ENCODE data around the gene LRRC3C.
A peak's percentile ranks its signal among the peaks of the same experiment; 100 is the strongest.

LRRC3C gene

DNA sequence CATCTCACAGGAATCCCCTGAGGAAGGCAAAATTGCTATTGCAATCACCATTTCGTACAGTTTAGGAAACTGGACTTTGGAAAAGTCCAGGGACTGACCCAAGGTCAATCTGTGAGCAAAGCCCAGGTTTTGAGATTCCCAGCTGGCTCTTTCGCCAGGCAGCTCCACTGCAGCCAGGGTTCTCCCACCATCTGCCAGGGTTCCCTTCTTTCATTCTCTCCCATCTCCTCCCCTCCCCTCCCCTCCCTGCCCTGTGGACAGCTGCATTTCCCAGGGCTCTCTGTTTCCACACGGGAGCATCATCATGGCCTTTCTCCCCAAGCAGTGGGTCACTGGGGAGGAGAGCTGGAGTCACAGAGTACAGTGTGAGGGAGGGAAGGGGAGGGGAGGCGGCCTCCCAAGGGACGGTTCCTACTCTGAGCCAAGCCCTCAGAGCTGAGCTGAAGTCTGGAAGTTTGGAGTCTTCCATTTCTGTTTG lies 23.4 kb downstream of the LRRC3C start:
- DNase-seq: no peak

- DNase-seq: no peak
Measured at GRCh38 chr17:39951924-39952679, 24.6 kb downstream of the LRRC3C start.

GRCh38 chr17:39952680-39953470 lies 25.3 kb downstream of the LRRC3C start:
- DNase-seq: peak; percentile 90

DNA sequence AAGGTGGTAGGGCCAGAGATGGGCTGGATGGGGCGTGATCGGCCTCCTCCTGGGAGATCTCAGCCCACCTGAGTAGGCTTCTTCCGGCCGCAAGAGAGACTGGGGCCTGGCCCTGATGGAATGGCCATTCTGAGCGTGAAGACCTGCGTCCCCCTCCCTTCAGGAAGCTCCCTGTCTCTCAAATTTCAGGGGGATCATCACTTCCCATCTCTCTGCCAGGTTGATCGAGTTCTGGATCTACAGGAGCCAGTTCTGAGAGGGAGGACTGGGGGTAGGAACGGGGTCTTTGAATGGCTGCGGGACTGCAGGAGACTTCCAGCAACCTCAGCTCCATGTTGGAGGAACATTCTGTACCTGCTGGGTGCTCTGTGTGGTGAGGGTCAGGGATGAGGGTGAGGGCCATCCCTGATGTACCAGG lies 25.9 kb downstream of the LRRC3C start:
- DNase-seq: no peak

GRCh38 chr17:39954876-39955275 lies 27.3 kb downstream of the LRRC3C start:
- no peak for DNase-seq

DNA sequence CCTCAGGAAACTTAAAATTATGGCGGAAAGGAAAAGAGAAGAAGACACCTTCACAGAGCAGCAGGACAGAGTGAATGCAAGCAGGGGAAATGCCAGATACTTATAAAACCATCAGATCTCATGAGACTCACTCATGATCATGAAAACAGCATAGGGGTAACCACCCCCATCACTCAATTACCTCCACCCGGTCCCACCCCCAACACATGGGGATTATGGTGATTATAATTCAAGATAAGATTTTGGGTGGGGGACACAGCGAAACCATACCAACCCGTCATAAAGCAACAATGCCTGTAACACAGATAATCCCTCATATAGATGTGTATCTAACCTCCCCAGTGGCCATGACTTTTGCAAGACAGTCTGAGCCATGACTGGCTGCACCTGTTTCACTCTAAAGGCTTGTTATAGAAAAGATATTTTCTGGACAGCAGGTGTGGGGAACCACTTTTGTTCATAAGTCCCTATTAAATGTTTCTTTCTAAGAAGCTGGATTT lies 28.2 kb downstream of the LRRC3C start:
- DNase-seq: no peak

DNA sequence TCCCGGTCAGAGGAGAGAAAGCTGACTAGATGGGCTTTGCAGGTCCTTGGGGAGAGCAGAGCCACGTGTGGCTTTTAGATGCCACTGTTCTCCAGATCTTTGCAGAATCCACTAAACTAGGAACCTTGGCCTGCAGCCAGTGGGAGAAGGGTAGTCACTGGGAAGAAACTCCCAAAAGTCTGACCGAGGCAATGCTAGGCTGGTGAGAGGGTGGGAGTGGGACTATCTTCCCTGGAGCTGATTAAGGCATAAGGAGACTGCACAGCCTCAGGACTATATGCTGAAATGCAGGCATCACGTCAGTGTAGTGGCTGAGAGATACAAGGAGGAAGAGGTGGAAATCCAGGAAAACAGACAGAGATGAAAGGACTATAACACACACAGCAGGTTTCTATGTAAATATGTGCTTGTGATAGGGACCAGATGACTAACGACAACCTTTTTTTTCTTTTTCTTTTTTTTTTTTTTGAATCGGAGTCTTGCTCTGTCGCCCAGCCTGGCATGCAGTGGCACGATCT lies 33.1 kb downstream of the LRRC3C start:
- DNase-seq: no peak

DNA sequence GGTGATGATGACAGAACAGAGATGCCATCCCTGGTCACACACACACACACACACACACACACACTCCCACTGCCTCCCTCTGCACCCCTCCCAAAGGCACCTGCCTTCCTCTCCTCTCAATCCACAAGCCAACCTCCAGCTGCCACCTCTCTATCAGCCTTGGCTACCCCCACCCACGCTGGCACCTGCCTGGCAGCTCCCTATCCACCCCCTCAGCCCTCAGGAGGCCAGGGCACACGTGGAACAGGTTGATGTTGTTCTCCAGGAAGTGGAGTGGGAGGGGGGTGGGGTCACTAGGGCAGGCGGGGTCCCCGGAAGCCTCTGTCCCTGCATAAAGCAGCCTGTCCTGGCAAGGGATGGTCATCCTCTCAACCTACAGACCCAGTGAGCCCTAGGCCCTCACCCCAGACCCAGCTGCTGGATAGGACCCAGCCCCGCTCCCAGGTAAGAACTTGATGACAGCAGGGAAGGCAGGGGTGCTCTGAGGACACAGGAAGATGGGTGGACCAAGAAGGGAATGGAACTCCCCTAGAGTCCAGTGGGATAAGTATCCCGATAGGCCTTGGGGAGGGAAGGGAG lies 35.2 kb downstream of the LRRC3C start, which contains the start of gene GSDMA:
TSS of gene GSDMA (plus strand) at position 363 of the 579 bp plus-strand sequence. CDS start 2,684 bp downstream, outside the sequence.
- no peak for DNase-seq

DNA sequence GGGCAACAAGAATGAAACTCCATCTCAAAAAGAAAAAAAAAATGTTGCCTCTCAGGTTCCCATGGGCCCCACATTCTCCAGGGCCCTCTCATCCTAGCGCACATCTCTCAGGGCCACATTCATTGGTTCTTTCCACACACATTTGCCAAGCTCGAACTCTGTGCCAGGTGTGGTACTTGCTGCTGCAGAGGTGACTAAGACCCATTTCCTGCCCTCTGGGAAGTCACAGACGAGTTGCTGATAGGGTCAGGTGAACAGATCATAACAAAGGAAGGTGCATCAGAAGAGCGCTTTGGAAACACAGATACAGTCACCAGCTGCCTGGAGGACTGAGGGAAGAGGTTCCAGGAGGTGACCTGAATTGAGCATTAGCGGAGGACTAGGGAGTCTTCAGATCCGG lies 36.3 kb downstream of the LRRC3C start:
- DNase-seq: no peak

GRCh38 chr17:39965017-39965699 lies 37.6 kb downstream of the LRRC3C start:
- DNase-seq: no peak

GRCh38 chr17:39966771-39967170 lies 39.2 kb downstream of the LRRC3C start:
- no peak for DNase-seq

DNA sequence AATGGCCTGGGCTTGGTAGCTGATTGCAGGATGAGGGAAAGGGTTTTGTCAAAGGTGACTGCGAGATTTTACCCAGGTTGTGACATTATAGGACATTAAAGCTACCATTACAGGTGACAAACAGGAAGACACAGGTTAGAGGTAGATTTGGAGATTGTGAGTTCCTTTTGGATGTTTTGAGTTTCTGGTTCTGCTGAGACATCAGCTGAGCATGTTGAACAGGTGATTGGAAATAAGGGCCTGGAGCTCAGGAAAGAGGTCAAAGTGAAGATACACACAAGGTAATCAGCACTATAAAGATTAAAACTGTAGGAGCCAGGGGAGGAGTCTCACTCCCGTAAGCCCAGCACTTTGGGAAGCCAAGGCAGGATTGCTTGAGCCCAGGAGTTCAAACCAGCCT lies 41.2 kb downstream of the LRRC3C start:
- no peak for DNase-seq

- DNase-seq: no peak
Measured at GRCh38 chr17:39969375-39969774, 41.8 kb downstream of the LRRC3C start.

DNA sequence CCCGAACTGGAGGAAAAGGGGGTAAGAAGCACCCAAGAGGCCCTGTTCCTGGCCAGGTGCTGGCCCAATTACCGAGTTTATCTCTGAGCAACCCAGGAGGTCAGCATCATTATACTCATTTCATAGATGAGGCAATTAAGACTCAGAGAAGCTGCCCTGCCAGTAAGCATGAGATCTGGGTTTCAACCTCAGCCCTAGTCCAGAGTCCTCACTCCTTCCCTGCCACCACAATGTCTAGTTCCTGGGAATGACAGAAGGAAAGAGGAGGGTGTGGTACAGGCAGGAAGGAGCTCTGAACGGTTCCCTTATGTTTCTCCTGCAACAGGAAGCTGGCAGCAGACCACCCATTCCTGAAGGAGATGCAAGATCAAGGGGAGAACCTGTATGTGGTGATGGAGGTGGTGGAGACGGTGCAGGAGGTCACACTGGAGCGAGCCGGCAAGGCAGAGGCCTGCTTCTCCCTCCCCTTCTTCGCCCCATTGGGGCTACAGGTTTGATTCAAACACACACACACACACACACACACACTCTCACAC lies 42.7 kb downstream of the LRRC3C start:
- DNase-seq: no peak

DNA sequence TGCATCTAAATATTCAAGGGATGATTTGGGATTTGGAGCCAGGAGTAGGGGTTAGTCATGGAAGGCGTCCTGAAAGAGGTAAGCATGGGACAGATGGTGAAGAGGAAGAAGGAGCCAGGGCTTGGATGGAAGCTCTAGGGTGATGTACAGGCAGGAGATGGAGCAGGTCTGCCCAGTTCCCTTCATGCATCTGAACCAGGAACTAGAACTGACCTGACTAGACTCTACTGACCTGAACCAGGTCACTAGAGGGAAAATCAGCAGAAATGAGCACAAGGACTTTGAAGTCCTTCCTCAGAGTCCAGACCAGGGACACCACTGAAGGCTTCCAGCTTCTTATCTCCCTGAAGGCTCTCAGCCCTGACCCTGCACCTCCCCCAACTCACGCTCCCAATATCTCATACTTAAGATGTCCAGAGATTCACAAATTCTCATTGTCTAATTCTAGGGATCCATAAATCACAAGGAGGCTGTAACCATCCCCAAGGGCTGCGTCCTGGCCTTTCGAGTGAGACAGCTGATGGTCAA lies 43.6 kb downstream of the LRRC3C start:
- no peak for DNase-seq

GRCh38 chr17:39972271-39972670 lies 44.7 kb downstream of the LRRC3C start:
- no peak for DNase-seq

GRCh38 chr17:39973496-39973895 lies 46.0 kb downstream of the LRRC3C start:
- DNase-seq: no peak

DNA sequence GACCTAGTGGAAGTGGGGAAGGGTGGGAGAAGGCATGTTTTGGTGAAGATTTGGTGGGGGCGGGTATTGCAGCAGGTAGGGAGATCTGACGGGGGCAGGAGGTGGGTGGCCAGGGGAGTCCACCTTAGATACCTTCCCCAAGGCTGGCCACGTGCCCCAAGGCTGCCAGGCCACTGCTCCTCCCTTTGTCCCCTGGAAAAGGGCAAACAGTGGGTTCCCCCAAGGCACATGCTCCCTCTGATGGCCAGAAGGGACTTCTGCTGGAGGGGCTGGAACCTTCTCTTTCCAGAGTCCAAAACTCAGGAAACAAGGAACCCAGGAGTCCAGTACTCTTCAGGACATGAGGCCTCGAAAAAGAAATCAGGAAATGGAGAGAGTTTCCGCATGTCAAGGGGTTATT lies 46.9 kb downstream of the LRRC3C start:
- DNase-seq: no peak

DNA sequence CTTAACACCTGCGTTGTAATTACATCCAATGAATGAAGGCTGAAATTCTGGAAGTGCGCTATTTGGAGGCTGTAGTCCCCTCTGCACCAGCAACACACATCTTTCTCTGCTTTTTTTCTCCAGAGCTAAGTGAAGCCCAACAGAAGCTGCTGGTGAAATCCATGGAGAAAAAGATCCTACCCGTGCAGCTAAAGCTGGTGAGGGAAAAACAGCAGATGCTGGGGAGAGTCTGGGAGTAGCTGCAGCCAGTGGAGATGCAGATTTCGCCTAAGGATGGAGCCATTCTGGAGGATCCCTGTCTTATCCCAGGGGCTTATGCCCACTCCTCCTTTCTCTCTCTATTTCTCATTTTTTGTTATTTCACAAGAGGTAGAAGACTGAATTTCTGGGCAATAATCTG lies 48.3 kb downstream of the LRRC3C start:
- DNase-seq: no peak

- DNase-seq: no peak
Measured at GRCh38 chr17:39979016-39979670, 51.6 kb downstream of the LRRC3C start.

- no peak for DNase-seq
Measured at GRCh38 chr17:39979893-39980350, 52.4 kb downstream of the LRRC3C start.
